BE2C (cell line): ENCODE data around the gene GUCD1.
"Not testable (repeated sequence)": the region's sequence is repeated elsewhere in the genome, so short reads cannot be mapped to it uniquely, and the experiment has no call there.

ENCODE experiments used
- DNase-seq: peaks from one replicate; pipeline ENCODE4 v3.0.0-alpha.2; 2020
- H3K27me3 ChIP-seq: fragments of 250-450 bp; sonication (Bioruptor Pico); 2 replicates; pipeline ENCODE4 v1.5.1; 2020; ENCODE audit warnings: mild to moderate bottlenecking
- H3K36me3 ChIP-seq: fragments of 250-450 bp; sonication (Bioruptor Pico); 2 replicates; pipeline ENCODE4 v1.5.1; 2020; ENCODE audit warnings: mild to moderate bottlenecking
- H3K4me1 ChIP-seq: fragments of 250-450 bp; sonication (Bioruptor Pico); 2 replicates; pipeline ENCODE4 v1.5.1; 2020
- H3K4me3 ChIP-seq: 2 replicates; pipeline ENCODE4 v1.5.1; 2011; ENCODE audit warnings: low read depth, low read length
- H3K9me3 ChIP-seq: fragments of 250-450 bp; sonication (Bioruptor Pico); 2 replicates; pipeline ENCODE4 v1.5.1; 2020
- CTCF ChIP-seq: IDR thresholded peaks from 2 replicates; pipeline ENCODE4 v1.5.1; 2012; ENCODE audit warnings: mild to moderate bottlenecking, low read depth, low read length

Gene GUCD1

GRCh38 chr22:24553597-24554312 lies 1.2 kb downstream of the GUCD1 start:
- H3K9me3 ChIP-seq = no peaks in the 10 kb centered on the region
- no peak for DNase-seq
- peaks cover 14% of the 10 kb centered on the region for H3K36me3 ChIP-seq
- no peaks in the 10 kb centered on the region for H3K27me3 ChIP-seq
- TF ChIP-seq CTCF = no peak
- H3K4me3 ChIP-seq = peak overlapping the region; percentile 92
- 0 out of 2 replicates have a peak, but pooled peaks cover 5% of the 10 kb centered on the region for H3K4me1 ChIP-seq

GRCh38 chr22:24552503-24553286 lies 2.2 kb downstream of the GUCD1 start:
- not testable (repeated sequence) for DNase-seq, H3K27me3 ChIP-seq, H3K4me1 ChIP-seq, H3K4me3 ChIP-seq, H3K9me3 ChIP-seq, H3K36me3 ChIP-seq

DNA sequence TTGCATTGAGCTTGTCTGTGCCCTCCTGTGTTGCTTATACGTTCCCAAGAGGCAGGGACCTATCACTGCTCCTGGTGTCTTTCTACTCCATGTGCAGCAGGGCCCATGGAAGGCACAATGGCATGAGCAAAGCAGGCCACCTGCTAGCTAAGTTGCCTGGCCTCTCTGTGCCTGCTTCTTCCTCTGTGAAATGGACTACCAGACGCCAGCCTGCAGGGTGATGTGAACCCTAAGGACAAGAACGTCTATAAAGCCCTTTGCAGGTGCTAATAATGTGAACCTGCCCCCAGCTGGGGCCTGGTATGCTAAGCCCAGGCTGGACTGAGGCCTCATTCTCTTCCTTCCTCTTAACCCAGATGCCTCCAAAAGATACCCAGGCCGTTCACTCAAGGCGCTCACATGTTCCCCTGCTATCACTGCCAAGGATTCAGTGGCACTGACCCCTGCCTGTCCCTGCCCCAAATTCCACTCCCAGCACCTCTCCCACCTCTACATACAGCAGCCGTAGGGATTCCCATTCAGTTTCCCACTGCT lies 4.0 kb downstream of the GUCD1 start:
- H3K9me3 ChIP-seq = no peaks in the 10 kb centered on the region
- DNase-seq = no peak
- H3K36me3 ChIP-seq = peaks cover 17% of the 10 kb centered on the region
- no peak for TF ChIP-seq CTCF
- no peak overlapping the region for H3K4me3 ChIP-seq
- 0 out of 2 replicates have a peak, but pooled peaks cover 5% of the 10 kb centered on the region for H3K4me1 ChIP-seq
- no peaks in the 10 kb centered on the region for H3K27me3 ChIP-seq

- peaks cover 17% of the 10 kb centered on the region for H3K36me3 ChIP-seq
- H3K4me1 ChIP-seq = peaks cover 6% of the 10 kb centered on the region
- no peak for TF ChIP-seq CTCF
- H3K9me3 ChIP-seq = no peaks in the 10 kb centered on the region
- no peak overlapping the region for H3K4me3 ChIP-seq
- no peak for DNase-seq
- H3K27me3 ChIP-seq = no peaks in the 10 kb centered on the region
These were observed 4.7 kb downstream of the GUCD1 start for GRCh38 chr22:24550028-24550901.

- peaks cover 22% of the 10 kb centered on the region for H3K36me3 ChIP-seq
- no peaks in the 10 kb centered on the region for H3K9me3 ChIP-seq
- H3K4me1 ChIP-seq = peaks cover 8% of the 10 kb centered on the region
- H3K27me3 ChIP-seq = no peaks in the 10 kb centered on the region
- H3K4me3 ChIP-seq = no peak overlapping the region
- no peak for TF ChIP-seq CTCF
- no peak for DNase-seq
These were observed 6.1 kb downstream of the GUCD1 start for GRCh38 chr22:24548812-24549211.

GRCh38 chr22:24543679-24544243 lies 11.2 kb downstream of the GUCD1 start:
- DNase-seq = no peak
- Histone ChIP-seq H3K9me3 (no peaks in the 10 kb centered on the region), H3K36me3 (peaks cover 48% of the 10 kb centered on the region), H3K27me3 (no peaks in the 10 kb centered on the region), H3K4me1 (peaks cover 5% of the 10 kb centered on the region), H3K4me3 (no peak overlapping the region)
- TF ChIP-seq CTCF = no peak
